ENCODE measurements around the gene EYA3. TPM values are rescaled to one million over a fixed set of nuclear protein-coding genes. Genes with fewer than 3 reads are reported as not detected.
"Not testable (repeated sequence)": the region's sequence is repeated elsewhere in the genome, so short reads cannot be mapped to it uniquely, and the experiment has no call there.

EYA3 gene
- polyA plus RNA-seq, 12 donors, result 17.7 to 24.6 (median 20.6) TPM; not detected in 1

DNA sequence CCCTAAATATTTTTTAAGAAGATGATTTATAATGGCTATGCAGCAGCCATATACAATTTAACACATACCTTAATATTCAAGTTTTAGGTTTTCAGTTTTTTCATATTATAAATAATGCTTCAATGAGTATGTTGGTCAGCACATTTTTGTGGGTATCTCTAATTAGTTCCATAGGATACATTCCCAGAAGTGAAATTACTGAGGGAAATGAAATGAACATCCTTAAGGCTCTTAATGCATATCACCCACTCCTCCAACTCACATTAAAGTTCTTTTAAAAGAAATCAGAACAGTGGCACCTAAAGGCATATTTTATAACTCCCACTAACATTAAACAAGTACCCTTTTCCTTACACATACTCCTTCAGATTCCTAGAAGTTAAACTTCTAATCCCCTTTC lies 56.1 kb downstream of the EYA3 start:
- no peak for DNase-seq

DNA sequence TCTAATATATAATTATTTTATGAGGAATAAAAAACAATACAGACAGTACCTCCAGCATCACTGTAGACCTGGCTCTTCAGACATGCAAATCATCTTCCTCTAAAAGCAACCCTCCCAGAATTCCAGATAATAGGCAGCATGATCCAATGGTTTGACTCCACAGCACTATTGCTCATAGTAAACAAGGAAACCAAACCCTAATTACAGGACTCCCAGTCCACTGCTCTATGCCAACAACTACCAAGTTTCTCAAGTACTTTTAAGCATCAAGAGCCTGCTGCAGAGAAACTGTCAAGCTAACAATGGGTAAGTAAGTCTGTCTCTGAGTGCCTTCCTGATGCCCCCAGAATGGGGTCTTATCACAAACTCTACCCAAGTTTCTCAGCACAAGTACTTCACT lies 57.2 kb downstream of the EYA3 start:
- DNase-seq, result no peak

DNA sequence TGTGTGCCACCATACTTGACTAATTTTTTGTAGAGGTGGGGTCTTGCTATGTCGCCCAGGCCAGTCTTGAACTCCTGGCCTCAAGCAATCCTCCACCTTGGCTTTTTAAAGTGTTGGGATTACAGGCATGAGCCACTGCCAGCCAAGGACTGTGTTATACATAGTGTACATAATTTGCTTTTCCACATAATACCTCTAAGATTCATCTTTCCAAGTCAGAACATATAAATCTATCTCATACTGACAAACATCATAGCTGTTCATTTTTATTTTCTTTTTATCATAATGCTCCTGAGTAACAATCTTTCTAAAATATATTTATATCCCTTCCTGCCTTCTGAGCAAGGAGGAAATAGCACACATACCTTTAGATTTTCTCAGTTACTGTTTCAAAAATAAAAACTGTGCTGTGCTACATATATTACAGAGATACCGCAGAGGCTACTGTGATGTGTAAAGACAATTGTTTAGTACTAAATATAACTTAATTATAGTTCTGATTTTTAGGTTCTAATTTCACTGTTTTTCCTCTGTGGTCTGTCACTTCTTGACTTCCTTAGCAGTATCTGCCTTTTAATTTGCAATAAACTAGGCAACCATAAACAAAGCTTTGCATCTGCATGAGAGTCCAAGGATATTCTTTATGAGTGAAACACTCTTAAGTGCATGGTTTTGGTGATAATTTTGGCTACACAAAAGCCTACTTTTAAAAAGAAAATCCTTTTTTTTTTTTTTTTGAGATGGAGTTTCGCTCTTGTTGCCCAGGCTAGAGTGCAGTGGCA lies 59.3 kb downstream of the EYA3 start:
- no peak for DNase-seq

DNA sequence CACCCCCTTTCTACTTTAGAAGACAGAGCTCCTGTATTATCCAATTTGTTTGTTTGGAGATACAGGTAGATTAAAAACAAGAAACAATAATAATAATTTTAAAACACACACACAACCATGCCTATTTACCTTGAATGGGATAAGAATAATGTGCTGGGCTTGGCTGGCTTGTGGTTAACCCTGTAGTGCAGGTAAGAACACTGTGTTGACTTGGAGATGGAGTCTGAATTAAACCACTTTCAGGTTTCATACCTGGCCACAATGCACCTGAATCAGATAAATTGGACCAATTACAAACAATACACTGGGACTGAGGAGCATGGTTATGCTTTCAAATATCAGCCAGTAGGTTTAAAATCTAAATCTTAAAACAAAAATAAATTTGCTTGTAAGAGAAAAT lies 60.8 kb downstream of the EYA3 start:
- no peak for DNase-seq

DNA sequence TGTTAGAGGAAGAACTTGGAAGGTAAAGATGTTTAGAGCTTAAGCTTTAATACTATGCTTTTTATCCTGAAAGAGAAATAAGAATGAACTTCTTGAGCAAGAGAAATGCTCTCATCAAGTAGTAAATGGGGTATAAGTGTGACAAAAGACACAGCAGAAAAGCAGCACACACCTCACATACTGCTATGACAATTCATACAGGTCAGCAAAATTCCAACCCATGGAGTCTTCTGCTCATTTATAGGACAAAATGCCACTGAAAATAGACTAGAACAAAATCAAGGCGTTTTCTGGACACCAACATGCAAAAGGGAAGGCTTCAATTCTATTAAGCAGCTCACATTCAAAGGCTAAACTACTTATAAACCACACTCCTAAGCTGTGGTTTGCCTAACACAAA lies 61.2 kb downstream of the EYA3 start:
- DNase-seq, result no peak

DNA sequence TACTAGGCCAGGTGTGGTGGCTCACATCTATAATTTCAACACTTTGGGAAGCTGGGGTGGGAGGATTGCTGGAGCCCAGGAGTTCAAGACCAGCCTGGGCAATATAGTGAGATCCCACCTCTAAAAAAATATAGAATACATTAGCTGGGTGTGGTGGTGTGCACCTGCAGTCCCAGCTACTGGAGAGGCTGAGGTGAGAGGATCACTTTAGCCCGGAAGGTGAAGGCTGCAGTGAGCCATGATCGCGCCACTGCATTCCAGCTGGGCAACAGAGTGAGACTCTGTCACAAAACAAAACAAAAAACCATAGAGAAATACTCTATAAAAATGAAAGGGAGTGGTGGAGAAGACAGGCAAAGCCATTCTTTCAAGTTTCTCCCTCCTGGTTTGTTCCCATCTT lies 62.1 kb downstream of the EYA3 start:
- no peak for DNase-seq

DNA sequence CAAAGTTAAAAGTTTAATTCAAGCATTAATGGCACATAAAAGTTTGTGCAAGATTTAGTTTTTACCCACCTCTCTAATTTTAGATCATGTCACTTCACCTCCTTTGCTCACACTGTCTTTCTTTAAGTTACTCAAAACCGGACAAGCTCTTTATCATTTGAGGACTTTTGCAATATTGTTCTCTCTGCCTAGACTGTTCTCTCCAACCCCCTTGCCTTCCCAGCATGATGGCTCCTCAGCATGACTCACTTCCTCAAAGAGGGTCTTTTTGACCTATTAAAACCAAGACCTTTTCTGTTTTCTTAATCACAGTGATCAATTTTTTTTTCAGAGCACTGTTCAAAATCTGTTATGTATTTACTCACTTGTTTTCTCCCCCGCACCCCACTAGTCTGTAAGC lies 67.3 kb downstream of the EYA3 start:
- no peak for DNase-seq

DNA sequence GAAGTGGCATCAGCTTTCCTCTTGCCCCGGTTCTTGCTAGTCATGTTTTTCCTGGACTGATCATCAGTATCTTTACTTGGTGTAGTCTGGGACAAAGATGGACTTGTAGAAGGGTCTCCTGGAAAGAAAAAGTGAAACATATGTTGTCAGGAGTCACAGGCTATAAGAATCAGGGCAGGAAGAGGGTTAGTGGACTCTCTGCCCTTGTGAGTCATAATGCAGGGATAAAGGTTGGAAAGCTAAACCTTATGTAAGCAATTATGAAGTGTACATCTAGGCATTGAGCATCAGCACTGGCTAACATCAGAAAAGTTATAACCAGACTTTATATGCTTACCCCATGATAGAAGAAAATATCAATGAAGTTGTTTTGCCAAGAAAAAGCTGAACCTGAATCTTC lies 77.4 kb downstream of the EYA3 start:
- DNase-seq, result no peak

DNA sequence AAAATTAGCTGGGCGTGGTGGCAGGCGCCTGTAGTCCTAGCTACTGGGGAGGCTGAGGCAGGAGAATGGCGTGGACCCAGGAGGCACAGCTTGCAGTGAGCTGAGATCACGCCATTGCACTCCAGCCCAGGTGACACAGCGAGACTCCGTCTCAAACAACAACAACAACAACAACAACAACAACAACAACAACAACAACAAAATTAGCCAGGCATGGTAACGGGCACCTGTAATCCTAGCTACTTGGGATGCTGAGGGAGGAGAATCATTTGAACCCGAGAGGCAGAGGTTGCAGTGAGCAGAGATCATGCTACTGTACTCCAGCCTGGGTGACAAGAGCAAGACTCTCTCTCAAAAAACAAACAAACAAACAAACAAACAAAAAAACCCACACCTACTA lies 85.3 kb downstream of the EYA3 start:
- DNase-seq, result not testable (repeated sequence)

DNA sequence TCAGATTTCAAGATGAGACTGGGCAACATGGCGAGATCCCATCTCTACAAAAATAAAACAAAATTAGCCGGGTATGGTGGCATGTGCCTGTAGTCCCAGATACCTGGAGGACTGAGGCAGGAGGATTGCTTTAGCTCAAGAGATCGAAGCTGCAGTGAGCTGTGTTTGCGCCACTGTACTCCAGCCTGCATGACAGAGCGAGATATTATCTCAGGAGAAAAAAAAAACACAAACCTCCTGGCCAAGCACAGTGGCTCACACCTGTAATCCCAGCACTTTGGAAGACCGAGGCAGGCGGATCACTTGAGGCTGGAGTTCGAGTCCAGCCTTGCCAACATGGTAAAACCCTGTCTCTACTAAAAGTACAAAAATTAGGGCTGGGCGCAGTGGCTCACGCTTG lies 85.8 kb downstream of the EYA3 start:
- no peak for DNase-seq

DNA sequence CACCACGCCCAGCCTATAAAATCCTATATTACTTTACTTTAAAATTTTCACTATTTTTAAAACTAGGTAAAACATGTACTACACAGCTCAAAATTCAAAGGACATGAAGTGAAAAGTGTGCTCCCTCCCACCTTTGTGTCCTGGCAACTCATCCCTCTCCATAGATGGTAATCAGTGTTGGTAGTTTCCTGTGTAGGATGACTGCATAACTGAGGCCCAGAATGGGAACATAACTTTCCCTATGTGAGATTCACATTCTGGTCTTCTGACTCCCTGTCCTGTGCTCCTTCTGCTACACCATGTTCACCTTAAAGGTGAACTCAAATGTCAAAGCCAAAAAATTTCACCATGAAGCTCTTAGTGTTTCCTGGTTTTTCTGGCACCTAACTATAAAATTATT lies 89.4 kb downstream of the EYA3 start:
- no peak for DNase-seq

DNA sequence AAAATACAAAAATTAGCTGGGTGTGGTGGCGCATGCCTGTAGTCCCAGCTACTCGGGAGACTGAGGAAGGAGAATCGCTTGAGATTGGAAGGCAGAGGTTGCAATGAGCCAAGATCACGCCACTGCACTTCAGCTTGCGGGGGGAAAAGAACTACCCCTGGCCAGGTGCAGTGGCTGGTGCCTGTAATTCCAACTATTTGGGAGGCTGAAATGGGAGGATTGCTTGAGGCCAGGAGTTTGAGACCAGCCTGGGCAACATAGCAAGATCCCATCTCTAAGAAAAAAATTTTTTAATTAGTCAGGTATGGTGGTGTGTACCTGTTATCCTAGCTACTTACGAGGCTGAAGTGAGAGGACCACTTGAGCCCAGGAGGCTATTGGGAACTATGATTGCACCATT lies 93.9 kb downstream of the EYA3 start:
- not testable (repeated sequence) for DNase-seq

DNA sequence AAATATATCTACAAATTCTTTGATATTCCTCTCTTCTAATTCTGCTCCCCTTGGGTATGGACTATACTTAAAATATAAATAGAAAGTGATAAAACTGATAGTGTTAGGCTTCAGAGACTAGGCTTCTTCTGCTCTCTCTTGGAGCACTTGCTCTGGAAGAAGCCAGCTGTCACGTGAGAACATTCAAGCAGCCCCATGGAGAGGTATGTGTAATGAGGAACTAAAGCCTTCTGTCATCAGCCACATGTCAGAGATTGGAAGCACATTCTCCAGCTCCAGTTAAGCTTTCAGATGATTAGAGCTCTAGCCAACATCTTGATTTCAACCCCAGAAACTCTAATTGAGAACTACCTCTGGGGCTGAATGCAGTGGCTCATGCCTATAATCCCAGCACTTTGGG lies 94.3 kb downstream of the EYA3 start:
- peak; percentile 8 for DNase-seq

DNA sequence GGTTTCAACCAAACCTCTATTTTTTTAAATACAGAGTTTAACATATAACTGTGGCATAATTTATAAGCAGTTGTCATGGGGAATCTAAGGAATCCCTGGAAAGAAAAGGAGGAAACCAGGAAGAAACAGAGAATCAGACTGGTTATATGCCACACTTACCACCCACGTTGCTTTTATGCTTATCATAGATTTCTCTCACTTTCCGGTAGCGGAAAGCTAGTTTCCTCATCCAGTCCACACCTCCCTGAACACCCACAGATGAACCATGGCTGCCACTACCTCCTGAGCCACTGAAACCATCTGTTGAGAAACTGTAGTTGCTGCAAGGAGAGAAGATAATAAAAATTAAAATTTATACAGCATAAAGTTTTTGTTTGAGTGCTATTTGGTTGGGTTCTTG lies 95.2 kb downstream of the EYA3 start:
- no peak for DNase-seq

DNA sequence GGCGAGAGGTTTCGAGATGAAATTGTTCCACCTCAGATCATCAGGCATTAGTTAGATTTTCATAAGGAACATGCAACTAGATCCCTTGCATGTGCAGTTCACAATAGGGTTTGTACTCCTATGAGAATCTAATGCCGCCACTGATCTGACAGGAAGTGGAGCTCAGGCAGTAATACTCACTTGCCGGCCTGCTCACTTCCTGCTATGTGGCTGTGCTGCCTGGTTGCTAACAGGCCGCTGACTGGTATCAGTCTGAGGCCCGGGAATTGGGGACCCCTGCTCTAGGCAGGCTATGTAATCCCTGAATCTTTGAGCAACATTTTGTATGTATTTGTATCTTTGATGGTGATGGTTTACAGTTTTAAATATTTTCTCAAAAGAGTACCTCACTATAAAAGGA lies 96.1 kb downstream of the EYA3 start:
- no peak for DNase-seq

DNA sequence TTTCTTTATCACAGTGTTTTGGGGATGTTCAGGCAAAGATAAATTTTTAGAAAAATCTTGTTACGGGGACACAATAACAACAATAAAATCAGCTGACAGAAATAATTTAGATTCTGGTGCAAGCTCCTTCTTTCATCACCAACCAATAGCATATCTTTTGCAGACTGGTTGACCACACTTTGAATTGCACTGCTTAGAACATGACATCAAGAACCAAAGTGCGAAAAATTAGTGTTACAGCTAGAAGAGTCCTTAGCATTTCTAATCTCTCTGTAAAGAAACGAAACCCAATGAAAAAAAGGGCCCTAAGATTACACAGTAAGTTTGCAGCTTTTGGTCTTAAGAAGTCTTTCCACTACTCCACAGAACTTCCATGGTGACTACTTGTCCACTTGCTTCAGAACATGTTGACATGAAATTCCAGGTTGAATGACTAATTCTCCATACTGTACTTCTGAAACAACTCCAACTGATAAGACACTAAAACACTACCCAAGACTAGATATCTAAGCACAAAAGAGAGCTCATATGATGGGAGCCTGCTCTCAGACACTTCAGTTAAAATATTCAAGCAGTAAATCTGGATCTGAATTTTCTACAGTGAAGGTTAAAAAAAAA lies 97.4 kb downstream of the EYA3 start:
- DNase-seq, result no peak

DNA sequence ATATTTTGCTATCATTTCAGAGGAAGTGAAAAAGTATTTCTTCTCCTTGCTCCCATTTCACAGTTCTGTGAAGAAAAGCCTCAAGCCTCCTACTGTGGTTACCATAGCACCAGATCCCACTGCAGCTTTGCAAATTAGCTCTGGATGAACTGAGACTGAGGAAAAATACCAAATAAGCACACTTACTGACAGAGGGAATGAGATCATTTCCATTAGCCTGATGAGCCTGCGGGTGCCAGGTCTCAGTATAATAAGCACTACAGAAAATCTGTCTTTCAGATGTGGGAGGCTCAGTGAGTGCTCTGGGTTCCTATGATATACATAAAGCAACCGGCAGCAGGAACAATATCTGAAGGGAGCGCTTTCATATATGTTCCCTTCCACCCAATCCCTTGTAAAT lies 107.3 kb downstream of the EYA3 start:
- DNase-seq, result no peak

DNA sequence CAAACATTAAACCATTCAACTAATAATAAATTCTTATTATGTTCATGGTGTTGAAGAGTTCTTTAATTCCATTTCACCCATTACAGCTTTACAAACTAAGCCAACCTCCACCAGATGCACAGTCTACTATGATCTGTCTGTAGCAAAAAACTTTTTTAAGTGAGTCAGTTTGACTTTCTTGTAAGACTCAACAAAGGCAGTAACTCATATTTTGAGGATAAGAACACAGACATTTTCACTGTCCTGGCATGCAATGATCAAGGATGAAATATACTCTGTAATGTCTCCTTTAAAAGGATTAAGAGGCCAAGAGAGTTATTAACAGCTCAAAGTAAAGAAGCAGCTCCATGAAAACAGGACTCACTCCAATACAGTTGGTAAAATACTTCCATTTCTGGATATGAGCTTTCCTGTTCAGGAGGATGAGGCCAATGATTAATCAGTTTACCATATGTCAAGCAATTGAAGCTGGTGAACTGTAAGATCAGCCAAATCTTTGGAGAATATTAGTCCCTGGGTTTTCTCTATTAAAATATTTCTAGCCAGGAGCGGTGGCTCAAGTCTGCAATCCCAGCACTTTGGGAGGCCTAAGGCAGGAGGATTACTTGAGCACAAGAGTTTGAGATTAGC lies 108.1 kb downstream of the EYA3 start:
- DNase-seq, result no peak

DNA sequence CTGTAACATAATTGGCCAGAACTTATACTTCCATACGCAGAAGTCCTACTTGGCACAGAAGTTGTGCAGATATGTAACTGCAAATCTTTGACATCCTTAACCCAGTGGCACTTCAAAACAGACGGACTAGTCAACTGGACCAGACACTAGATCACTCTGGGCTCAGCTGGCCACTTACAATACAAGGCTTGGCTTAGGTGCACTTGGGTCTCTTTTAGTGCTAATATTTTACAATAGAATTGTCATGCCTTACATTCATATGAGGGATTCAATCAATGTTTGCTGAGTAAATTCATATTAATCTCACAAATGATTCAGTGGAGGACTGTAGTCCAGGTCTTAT lies 108.6 kb downstream of the EYA3 start:
- no peak for DNase-seq

DNA sequence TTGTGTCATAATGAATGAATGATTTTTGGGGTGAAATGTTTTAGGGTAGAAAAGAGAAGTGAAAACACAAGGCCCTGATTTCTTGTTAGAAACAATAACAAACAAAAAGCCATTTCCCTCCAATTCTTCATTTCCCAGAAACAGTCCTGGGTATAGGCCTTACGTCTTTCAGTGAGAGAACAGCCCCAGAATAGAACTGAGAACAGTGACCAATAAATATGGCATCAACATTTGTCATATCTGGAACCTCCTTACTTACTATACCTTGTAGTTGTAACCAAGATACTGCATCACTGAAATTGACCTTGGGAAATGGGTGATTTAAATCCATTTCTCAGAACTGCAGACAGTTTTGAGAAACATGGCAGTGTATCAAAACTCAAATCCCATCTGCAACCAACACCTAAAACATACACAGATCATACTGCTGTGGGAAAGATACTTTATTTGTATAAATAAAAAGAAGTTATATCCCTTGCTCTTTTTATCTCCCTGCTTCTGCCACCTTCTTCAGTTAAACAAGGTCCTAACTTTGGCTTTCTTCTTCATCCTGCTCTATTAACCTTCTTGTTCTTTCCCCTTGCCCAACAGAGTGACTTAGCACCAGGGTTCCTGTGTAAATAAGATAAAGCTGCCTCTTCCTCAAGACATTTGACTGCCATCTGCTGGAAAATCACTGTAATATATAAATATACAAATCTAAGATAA lies 109.1 kb downstream of the EYA3 start:
- DNase-seq, result no peak

DNA sequence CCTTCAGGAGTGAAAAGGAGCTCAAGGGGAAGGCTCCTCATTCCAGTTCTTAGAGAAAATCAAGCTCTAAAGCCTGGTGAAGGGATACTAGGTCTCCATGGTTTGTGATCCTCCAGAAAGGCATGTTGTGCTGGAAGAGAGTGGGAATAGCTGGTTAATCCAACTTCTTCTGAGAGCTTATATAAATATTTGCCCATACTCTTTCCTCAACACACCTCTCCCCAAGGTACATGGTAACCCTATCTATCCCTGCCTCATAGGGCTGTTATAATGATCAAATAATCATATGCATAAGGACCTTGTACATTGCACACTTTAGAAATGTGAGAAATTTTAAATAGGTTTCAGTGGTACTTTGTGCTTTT lies 114.0 kb downstream of the EYA3 start:
- no peak for DNase-seq

DNA sequence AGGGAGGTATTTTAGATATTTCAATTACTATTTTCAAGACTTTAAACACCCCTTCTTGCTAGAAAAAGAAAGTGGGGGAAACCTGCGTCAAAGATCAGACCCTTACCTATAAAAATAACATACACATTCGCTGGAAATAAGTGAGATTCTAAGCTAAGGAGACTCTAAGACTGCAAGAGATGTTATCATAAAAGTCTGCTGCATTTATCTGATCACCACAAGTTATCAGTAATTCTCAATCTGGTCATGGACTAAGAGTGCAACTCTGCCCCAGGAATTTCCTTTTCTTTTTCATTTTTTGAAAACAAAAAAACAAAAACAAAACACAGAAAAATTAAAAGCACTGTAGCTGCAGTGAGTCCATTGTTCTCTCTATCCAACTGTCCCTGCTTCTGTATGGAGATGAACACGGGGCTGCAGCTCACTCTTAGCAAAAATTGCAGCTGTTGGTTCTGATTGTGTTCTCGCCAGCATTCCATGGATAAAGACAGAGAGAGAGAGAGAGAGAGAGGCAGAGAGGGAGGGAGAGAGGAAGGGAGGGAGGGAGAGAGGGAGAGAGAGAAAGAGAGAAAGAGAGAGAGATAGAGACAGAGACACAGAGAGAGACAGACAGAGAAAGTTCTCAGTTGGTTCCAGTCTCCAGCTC lies 114.5 kb downstream of the EYA3 start:
- no peak for DNase-seq
